HEK293 (cell line): ENCODE measurements around the gene GIMAP5.

Experiments used
- ATF2 ChIP-seq: fragments of 450-650 bp; formaldehyde crosslinking; IDR thresholded peaks from 2 replicates; pipeline ENCODE4 v1.5.1; 2016; ENCODE audit warnings: missing biosample characterization, missing genetic modification characterization, low read depth
- CTCF ChIP-seq: fragments of 450-650 bp; formaldehyde crosslinking; IDR thresholded peaks from 2 replicates; pipeline ENCODE4 v1.5.1; 2016; ENCODE audit warnings: missing biosample characterization, missing genetic modification characterization
- KLF7 ChIP-seq: fragments of 450-650 bp; formaldehyde crosslinking; IDR thresholded peaks from 2 replicates; pipeline ENCODE4 v1.5.1; 2016; ENCODE audit warnings: missing biosample characterization, missing genetic modification characterization, borderline replicate concordance
- MZF1 ChIP-seq: fragments of 450-650 bp; formaldehyde crosslinking; IDR thresholded peaks from 2 replicates; pipeline ENCODE4 v1.5.1; 2017; ENCODE audit warnings: missing biosample characterization, missing genetic modification characterization, borderline replicate concordance
- ZBTB6 ChIP-seq: fragments of 450-650 bp; formaldehyde crosslinking; IDR thresholded peaks from 2 replicates; pipeline ENCODE4 v1.5.1; 2017; ENCODE audit warnings: missing biosample characterization, missing genetic modification characterization
- ZFP41 ChIP-seq: fragments of 450-650 bp; formaldehyde crosslinking; IDR thresholded peaks from 2 replicates; pipeline ENCODE4 v1.5.1; 2016; ENCODE audit warnings: missing biosample characterization, missing genetic modification characterization, borderline replicate concordance
- ZNF112 ChIP-seq: fragments of 450-650 bp; formaldehyde crosslinking; IDR thresholded peaks from 2 replicates; pipeline ENCODE4 v1.5.0; 2017; ENCODE audit warnings: missing biosample characterization, missing genetic modification characterization
- ZNF121 ChIP-seq: fragments of 450-650 bp; formaldehyde crosslinking; IDR thresholded peaks from 2 replicates; pipeline ENCODE4 v1.5.1; 2016; ENCODE audit warnings: missing biosample characterization, missing genetic modification characterization
- ZNF596 ChIP-seq: fragments of 450-650 bp; IDR thresholded peaks from 2 replicates; pipeline ENCODE4 v1.5.0; 2018; ENCODE audit warnings: missing biosample characterization, mild to moderate bottlenecking, missing genetic modification characterization, moderate library complexity
- ZNF658 ChIP-seq: fragments of 450-650 bp; formaldehyde crosslinking; IDR thresholded peaks from 2 replicates; pipeline ENCODE4; 2016; ENCODE audit warnings: missing biosample characterization, missing genetic modification characterization

GRCh38 chr7:150753239-150753638, 16.0 kb downstream of the GIMAP5 start:
- TF ChIP-seq ZNF596 (tag by site-specific recombination) (no peak), CTCF (no peak), MZF1 (tag by site-specific recombination) (no peak), ZBTB6 (tag by site-specific recombination) (no peak), ZNF112 (tag by site-specific recombination) (no peak), ZNF121 (tag by site-specific recombination) (no peak), KLF7 (no peak), ATF2 (tag by site-specific recombination) (no peak), ZFP41 (tag by site-specific recombination) (no peak), ZNF658 (tag by site-specific recombination) (no peak)
